Right lobe of liver (tissue), 6 donors: ENCODE measurements around the gene CRHBP. TPM values are rescaled to one million over a fixed set of nuclear protein-coding genes. Genes with fewer than 3 reads are reported as not detected.
"Not testable (repeated sequence)": the region's sequence is repeated elsewhere in the genome, so short reads cannot be mapped to it uniquely, and the experiment has no call there.

Source experiments
- ATAC-seq, 4 donors: fragments of 200-7000 bp; cut with Tn5 transposase; one replicate each; pipeline ENCODE4 v1.9.1; 2020; ENCODE audit warnings: mild to moderate bottlenecking in 4 of 4, moderate library complexity in 4 of 4
- DNase-seq, 3 donors: peaks; one replicate each; pipeline ENCODE4 v3.0.0-alpha.2; 2020
- H3K27ac ChIP-seq, 3 donors: fragments of 200-600 bp; one replicate each; pipeline ENCODE4 v1.8.0; 2022
- H3K27me3 ChIP-seq, 2 donors: fragments of 200-600 bp; one replicate each; pipeline ENCODE4 v1.8.0; 2022
- H3K36me3 ChIP-seq, 4 donors: fragments of 200-600 bp; sonication (generic) in 1 of 4; one replicate each; pipeline versions ENCODE4 v1.5.1 to v1.8.0; 2017 to 2022; ENCODE audit warnings: control low read depth in 1 of 4
- H3K4me1 ChIP-seq, 4 donors: fragments of 200-600 bp; sonication (generic) in 1 of 4; one replicate each; pipeline versions ENCODE4 v1.5.1 to v1.8.0; 2017 to 2022; ENCODE audit warnings: control low read depth in 1 of 4
- H3K4me3 ChIP-seq, 3 donors: fragments of 200-600 bp; one replicate each; pipeline ENCODE4 v1.8.0; 2022
- H3K9me3 ChIP-seq, 4 donors: fragments of 200-600 bp; sonication (generic) in 1 of 4; one replicate each; pipeline versions ENCODE4 v1.5.1 to v1.8.0; 2017 to 2022; ENCODE audit warnings: control low read depth in 1 of 4
- CTCF ChIP-seq, 4 donors: fragments of 200-600 bp in 3 of 4; fragments of 450-650 bp in 1 of 4; IDR thresholded peaks; one replicate each; pipeline versions ENCODE4 v1.5.1 to v1.8.0; 2016 to 2022; ENCODE audit warnings: antibody characterized with exemption in 4 of 4, mild to moderate bottlenecking in 2 of 4
- POLR2A ChIP-seq: fragments of 450-650 bp; IDR thresholded peaks from one replicate; pipeline ENCODE4 v1.6.1; 2017; ENCODE audit warnings: antibody characterized with exemption, mild to moderate bottlenecking
- WGBS: methylation state at CpG from one replicate; pipeline ENCODE4 v1.1.6; 2018; ENCODE audit warnings: low coverage, low lambda C conversion rate; ENCODE audit not compliant: insufficient coverage; ENCODE audit errors: missing lambda C conversion rate; 5-methylcytosine and 5-hydroxymethylcytosine counted together
- intact Hi-C, 2 donors: fragments of 100-400 bp; cut with DNase I; formaldehyde crosslinking; loops; one replicate each; pipeline versions ENCODE4 v1.11.2 to v1.14.1; 2022
- total RNA-seq, 6 experiments: library from RNA; depleted of rRNA in 2 of 6; stranded (reverse); fragments of >200 nt in 2 of 6; fragmentation: NEBNext Ultra II Directional in 3 of 6; extraction: Animal tissue kit (Norgen Biotek cat#: 25700) in 3 of 6; gene quantifications; one replicate each; pipeline versions ENCODE4 v1.1.0 to v1.2.4, GENCODE V29; 2016 to 2023
- donor health status: DM: no; HTN: yes; CAD: no.
- donor health status: DM: no; HTN: no; CAD: no.
- donor health status: DM: no; HTN: no; CAD: no.
- donor health status: DM: no; HTN: yes; CAD: no.
- donor health status: DM: no; HTN: yes; CAD: no.

The CRHBP gene
- total RNA-seq, 6 experiments from 2014 or later, result 19.2 to 130 (median 40.6) TPM

DNA sequence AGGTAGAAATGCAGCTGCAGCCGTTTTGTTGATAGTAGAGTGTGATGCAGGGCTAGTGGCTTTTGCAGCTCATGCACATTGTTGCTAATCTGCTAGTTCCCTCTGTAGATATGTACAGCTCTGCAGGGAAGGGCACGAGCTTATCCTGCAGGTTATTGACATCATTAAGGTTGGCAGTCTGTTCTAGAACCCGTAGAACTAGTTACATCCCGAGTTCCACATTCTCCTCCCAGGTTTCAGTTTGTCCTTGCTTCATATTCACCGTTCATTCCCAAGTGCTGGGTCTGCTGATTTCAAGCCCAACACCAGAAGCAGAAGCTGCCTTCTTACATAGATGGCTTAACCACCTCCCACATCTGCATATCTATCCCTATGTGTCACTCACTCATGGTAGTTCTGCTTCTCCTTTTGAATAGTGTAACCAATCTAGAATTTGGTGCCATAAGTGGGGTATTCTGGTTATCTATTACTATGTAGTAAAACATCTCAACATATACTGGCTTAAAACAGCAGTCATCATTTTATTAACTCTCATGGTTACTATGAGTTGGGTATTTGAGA lies 38.1 kb downstream of the CRHBP start:
- TF ChIP-seq POLR2A, result no peak
- no peak for TF ChIP-seq CTCF (IDR thresholded peaks at IDR 0.05)
- Histone ChIP-seq H3K36me3 (no peaks in the 10 kb centered on the region), H3K4me3 (no peak overlapping the region), H3K27me3 (no peaks in the 10 kb centered on the region), H3K9me3 (no peaks in the 10 kb centered on the region), H3K4me1 (no peaks in the 10 kb centered on the region), H3K27ac (no peak overlapping the region)
- intact Hi-C loops, result no loop called here
- no peak for ATAC-seq
- no peak for DNase-seq
- 72% methylated on average over 5 of the region's 5 CpGs for WGBS

- intact Hi-C loops, H3K4me3 ChIP-seq, H3K4me1 ChIP-seq, H3K27ac ChIP-seq, DNase-seq, H3K27me3 ChIP-seq, H3K9me3 ChIP-seq, H3K36me3 ChIP-seq, ATAC-seq: not testable (repeated sequence)
- 75% methylated on average over 5 of the region's 9 CpGs for WGBS
Observed at GRCh38 chr5:76993436-76993835, 40.6 kb downstream of the CRHBP start.

GRCh38 chr5:76994337-76994736 lies 41.5 kb downstream of the CRHBP start:
- 66% methylated on average over 6 of the region's 6 CpGs for WGBS
- no peak for ATAC-seq
- TF ChIP-seq POLR2A (no peak), CTCF (IDR thresholded peaks at IDR 0.05) (no peak)
- intact Hi-C loops, result no loop called here
- Histone ChIP-seq H3K4me1 (no peaks in the 10 kb centered on the region), H3K9me3 (no peaks in the 10 kb centered on the region), H3K4me3 (no peak overlapping the region), H3K27ac (no peak overlapping the region), H3K27me3 (no peaks in the 10 kb centered on the region), H3K36me3 (no peaks in the 10 kb centered on the region)
- no peak for DNase-seq

GRCh38 chr5:76998251-76998650 lies 45.4 kb downstream of the CRHBP start:
- H3K4me3 ChIP-seq, H3K27ac ChIP-seq, H3K36me3 ChIP-seq, H3K9me3 ChIP-seq, H3K27me3 ChIP-seq, DNase-seq, intact Hi-C loops, H3K4me1 ChIP-seq, ATAC-seq: not testable (repeated sequence)
- WGBS, result 80% methylated on average over 4 of the region's 4 CpGs

DNA sequence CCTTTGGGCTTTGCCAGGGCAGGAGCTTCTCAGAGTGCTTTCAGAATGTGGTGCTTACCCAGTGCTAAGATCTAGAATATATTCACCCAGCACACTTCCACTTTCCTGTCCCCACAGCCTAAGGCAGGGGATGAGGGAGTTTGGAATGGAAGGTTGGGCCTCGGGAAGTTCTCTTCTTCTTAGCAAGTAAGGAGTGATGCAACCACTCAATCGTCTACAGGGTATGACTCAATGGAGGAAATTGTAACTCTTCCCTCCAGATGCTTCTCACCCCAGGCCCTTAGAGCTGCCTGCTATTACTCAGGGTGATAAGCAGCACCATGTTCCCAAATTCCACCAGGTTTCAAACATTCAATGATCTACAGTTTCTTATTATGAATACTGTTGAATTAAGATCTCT lies 46.6 kb downstream of the CRHBP start:
- 38% methylated on average over 2 of the region's 2 CpGs for WGBS
- H3K9me3 ChIP-seq, result no peaks in the 10 kb centered on the region
- no peaks in the 10 kb centered on the region for H3K36me3 ChIP-seq
- ATAC-seq (peak in 2 of 4 donors; percentile 14 to 47), DNase-seq (no peak)
- no peak overlapping the region for H3K4me3 ChIP-seq
- intact Hi-C loops, result no loop called here
- no peak for TF ChIP-seq POLR2A
- no peak for TF ChIP-seq CTCF (IDR thresholded peaks at IDR 0.05)
- no peaks in the 10 kb centered on the region for H3K4me1 ChIP-seq
- no peak overlapping the region for H3K27ac ChIP-seq
- no peaks in the 10 kb centered on the region for H3K27me3 ChIP-seq

DNA sequence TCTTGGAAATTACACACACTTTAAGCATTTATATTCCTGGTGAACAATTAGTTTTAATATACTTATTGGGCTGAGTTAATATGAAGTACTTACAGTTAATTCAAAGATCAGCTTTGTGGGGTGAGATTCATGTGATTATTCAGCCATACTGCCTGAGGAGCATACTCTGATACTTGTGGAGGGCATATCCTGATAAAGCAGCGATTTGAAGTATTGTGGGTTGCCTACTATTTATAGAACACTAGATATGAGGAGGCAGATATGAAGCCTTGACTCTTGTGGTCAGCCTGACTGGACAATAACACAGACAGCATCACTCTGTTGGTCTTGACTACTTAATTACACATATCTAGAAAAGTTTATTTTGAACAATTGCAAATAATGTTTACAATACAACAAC lies 50.4 kb downstream of the CRHBP start:
- no peaks in the 10 kb centered on the region for H3K4me1 ChIP-seq
- no peak for ATAC-seq
- TF ChIP-seq POLR2A (no peak), CTCF (IDR thresholded peaks at IDR 0.05) (no peak)
- no peak for DNase-seq
- no peak overlapping the region for H3K4me3 ChIP-seq
- no peaks in the 10 kb centered on the region for H3K9me3 ChIP-seq
- intact Hi-C loops, result no loop called here
- H3K27me3 ChIP-seq, result no peaks in the 10 kb centered on the region
- no peaks in the 10 kb centered on the region for H3K36me3 ChIP-seq
- WGBS, result 27% methylated on average over 1 of the region's 1 CpG
- H3K27ac ChIP-seq, result no peak overlapping the region
